ENCODE data around the gene KNDC1.
A peak's percentile ranks its signal among the peaks of the same experiment; 100 is the strongest.

KNDC1 gene

GRCh38 chr10:133266056-133266795, 106.2 kb downstream of the KNDC1 start:
- DNase-seq = no peak

DNA sequence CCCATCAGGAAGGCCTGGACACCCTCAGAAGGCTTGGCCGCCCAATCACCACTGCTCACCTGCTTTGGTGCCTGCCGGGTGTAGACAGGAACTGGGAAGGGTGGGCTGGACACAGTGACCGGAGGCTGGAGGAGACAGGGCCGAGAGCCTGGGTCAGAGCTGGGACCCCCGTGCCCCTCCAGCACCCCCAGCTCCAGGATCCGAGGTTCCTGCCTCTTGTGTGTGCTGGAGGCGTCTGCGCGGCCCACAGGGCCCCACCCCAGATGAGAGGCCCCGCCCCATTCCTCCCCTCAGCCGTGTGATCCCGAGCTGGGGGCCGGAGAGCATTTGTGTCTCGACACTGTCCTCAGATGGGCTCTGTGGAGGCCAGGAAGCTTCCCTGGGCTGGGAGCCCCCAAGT, 107.3 kb downstream of the KNDC1 start:
- no peak for DNase-seq

GRCh38 chr10:133267829-133268228, 107.8 kb downstream of the KNDC1 start:
- no peak for DNase-seq

GRCh38 chr10:133268532-133268931, 108.5 kb downstream of the KNDC1 start:
- DNase-seq = no peak

DNA sequence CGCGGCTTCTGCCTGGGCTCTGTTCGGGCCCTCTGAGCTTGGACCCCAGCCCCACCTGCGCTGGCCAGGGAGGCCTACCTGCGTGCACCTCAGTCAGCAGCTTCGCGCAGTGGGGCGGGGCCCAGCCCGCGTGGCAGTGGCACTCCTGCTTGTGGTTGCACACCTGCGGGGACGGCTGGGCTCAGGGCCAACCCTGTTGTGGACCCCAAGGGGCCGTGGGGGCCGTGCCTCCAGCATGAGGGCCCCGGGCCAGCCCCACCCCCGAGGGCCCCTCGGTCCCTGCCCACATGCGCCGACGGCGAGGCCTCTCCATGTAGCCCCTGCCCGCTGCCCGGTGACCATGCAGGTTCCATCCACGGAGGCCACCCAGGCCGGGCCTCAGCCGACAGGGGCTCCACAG, 109.3 kb downstream of the KNDC1 start:
- DNase-seq = no peak

DNA sequence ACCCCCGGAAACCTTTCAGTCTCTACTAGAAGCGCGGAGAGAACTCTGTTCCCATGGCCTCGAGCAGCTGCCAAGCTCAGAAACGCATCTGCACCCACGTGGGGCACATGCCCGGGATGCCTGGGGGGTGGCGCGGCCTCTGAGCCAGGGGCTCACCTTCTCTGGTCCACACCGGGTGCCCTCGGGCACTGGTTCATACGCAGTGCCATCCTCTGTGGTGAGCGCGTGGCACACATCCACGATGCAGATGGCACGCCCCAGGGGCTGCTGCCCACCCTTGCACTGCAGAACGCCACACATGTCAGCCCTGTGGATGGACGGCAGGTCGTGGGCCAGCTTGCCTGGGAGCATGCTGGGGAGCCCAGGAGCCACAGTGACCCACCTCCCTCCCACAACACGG, 110.2 kb downstream of the KNDC1 start:
- DNase-seq = no peak

- DNase-seq = no peak
These were observed 110.8 kb downstream of the KNDC1 start for GRCh38 chr10:133270773-133271297.

GRCh38 chr10:133271521-133272300, 111.7 kb downstream of the KNDC1 start:
- no peak for DNase-seq

- DNase-seq = no peak
These were observed 112.4 kb downstream of the KNDC1 start for GRCh38 chr10:133272301-133272963.

DNA sequence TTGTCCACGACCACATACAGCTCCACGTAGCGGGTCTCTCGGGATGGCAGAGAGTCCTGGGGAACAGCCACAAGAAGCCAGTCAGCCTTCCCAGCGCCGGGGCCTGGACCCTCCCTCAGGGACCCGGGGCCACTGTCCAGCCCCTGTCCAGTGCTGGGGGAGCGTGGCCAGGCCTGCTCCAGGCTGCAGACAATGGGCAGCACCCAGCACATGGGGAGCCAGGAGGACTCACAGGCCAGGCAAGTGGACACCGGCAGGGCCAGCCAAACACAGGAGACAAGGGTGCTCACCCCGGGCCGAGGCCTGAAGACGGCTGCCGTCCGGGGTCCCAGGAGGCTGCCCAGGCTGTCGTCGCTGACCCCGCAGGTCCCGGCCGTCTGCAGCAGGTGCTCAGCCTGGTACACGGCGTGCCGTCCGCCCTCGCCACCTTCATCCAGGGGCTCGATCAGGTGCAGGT, 113.0 kb downstream of the KNDC1 start:
- no peak for DNase-seq

DNA sequence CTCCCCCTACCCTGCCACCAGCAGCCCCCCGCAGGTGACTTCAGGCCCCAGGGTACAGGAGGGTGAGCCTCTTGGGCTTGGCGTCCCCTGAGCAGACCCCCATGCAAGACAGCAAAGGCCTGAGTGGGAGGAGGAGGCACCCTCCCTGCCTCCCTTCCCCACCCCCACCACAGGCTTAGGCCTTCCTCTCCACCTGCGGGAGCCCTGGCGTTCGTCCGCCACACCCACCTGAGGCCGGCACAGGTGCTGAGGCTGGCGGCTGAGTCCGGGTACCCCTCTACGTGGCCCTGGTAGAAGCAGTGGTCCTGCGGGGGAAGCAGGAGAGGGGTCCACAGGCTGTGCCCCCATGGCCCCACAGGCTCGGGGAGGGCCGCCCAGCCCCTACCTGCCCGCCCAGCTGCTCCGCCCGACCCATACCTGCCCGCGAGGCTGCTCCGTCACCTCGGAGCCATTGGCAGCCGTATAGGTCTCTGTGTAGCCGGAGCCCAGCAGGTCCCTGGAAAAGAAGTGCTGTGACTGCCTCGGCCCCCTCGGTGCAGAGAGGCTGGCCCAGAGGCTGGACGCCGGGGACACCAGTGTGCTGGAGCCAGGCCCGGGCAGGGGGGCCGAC, 113.6 kb downstream of the KNDC1 start:
- DNase-seq = no peak

DNA sequence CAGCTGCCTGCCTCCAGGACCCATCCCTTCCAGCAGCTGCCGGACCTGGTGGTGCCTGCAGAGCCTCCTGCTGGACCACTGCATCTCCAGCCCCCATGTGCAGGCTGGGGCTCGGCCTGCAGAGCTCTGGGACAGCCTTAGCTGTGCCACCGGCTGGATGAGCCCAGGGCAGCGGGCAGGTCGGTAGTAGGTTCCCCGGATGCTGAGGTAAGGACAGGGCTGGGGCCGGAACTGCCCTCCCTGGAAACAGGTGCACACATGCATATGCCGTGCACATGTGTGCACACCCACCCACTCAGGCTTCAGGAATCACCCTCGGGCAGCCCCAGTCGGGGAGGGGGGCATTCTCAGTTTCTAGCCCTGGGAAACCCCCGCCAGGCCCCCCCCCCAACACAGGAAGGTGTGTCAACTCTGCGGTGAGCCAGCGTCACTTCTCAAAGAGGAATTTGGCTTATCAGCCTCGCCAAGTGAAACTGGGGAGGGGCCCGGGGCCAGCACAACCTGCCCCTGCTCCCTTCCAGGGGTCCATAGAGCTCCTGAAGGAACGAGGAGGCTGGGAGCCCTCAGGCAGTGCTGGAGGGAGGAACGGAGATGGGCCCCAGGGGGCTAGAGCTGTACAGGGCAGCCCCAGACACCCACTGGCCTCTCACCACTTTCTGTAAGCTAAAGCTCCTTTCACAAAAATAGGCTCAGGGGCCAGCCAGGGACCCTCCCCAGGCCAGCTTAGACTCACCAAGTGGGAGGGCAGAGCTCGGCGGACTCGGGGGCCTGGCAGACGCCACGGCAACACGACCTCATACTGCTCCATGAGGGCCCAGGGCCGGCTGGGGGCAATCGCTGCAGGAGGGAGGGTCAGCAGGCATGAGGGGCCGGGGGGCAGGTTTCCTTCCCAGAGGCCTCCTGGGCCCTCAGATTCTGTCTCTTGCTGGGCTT, 115.0 kb downstream of the KNDC1 start:
- peak; percentile 86 for DNase-seq

DNA sequence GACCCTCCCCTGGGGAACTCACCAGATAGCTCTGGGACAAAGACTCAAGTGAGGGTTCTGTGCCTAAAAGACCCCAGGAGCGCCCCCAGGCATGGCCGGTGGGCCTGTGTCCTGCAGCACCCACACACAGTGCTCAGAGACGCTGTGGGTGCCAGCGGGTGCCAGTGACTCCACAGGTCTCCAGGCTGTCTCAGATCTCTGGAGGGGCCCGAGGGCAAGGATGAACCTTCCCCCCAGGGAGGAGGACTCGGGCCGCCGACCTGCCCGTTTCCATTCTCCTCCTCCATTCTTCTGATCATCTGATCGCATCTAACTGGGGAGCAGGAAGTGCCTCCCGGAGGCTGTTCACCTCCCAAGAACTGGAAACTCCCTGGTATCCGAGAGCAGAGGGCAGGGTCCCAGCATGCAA, 115.7 kb downstream of the KNDC1 start:
- DNase-seq = peak; percentile 66

All from CD4-positive, alpha-beta T cell treated with Interleukin-6 for 4 hours (primary cell).